Cardiac fibroblast (primary cell): ENCODE results near the gene LSR.
"Not testable (repeated sequence)": the region's sequence is repeated elsewhere in the genome, so short reads cannot be mapped to it uniquely, and the experiment has no call there.

ENCODE experiments used
- DNase-seq, 2 donors: peaks; one replicate each; pipeline versions ENCODE4 v3.0.0 to v3.0.0-alpha.2; 2010; ENCODE audit warnings: low read depth in 2 of 2
- H3K4me3 ChIP-seq, 2 donors: replicated peaks in 1 of 2; 1 replicate in 1 of 2; 2 replicates in 1 of 2; pipeline ENCODE4 v1.5.1; 2011; ENCODE audit warnings: low read depth in 2 of 2, low read length in 2 of 2, mild to moderate bottlenecking in 2 of 2, moderate library complexity in 1 of 2
- TF ChIP-seq, protein P1 (sequence below): IDR thresholded peaks from one replicate; pipeline ENCODE4 v1.5.1; 2011; ENCODE audit warnings: low read depth, mild to moderate bottlenecking, low read length, inconsistent platforms

LSR gene

DNA sequence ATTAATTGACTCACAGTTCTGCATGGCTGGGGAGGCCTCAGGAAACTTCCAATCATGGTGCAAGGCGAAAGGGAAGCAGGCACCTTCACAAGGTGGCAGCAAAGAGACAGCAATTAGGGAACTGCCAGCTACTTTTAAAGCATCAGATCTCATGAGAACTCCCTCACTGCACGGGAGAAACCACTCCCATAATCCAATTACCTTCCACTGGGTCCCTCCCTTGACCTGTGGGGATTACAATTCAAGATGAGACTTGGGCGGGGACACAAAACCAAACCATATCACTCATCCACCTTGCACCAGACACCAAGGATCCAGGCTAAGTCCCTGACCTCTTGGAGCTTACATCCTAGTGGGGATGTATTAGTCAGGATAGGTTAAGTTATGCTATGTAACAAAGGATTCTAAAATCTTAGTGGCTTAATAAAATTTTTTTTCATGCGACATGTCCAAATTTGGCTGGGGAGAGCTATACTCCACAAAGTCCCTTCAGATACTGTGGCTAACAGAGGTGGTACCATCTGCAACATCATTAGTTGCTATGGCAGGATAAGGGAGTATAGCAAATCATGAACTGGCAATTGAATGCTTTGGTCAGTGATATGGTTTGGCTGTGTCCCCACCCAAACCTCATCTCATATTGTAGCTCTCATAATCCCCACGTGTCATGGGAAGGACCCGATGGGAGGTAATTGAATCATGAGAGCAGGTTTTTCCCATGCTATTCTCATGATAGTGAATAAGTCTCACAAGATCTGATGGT lies 12.0 kb upstream of the LSR start:
- no peak for DNase-seq
- no peak overlapping the region for H3K4me3 ChIP-seq
- TF ChIP-seq, protein P1, sequence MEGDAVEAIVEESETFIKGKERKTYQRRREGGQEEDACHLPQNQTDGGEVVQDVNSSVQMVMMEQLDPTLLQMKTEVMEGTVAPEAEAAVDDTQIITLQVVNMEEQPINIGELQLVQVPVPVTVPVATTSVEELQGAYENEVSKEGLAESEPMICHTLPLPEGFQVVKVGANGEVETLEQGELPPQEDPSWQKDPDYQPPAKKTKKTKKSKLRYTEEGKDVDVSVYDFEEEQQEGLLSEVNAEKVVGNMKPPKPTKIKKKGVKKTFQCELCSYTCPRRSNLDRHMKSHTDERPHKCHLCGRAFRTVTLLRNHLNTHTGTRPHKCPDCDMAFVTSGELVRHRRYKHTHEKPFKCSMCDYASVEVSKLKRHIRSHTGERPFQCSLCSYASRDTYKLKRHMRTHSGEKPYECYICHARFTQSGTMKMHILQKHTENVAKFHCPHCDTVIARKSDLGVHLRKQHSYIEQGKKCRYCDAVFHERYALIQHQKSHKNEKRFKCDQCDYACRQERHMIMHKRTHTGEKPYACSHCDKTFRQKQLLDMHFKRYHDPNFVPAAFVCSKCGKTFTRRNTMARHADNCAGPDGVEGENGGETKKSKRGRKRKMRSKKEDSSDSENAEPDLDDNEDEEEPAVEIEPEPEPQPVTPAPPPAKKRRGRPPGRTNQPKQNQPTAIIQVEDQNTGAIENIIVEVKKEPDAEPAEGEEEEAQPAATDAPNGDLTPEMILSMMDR = no peak

- not testable (repeated sequence) for H3K4me3 ChIP-seq, DNase-seq
Observed at GRCh38 chr19:35239597-35239996, 9.2 kb upstream of the LSR start.

- H3K4me3 ChIP-seq = no peak overlapping the region
Observed at GRCh38 chr19:35240327-35240726, 8.5 kb upstream of the LSR start.

DNA sequence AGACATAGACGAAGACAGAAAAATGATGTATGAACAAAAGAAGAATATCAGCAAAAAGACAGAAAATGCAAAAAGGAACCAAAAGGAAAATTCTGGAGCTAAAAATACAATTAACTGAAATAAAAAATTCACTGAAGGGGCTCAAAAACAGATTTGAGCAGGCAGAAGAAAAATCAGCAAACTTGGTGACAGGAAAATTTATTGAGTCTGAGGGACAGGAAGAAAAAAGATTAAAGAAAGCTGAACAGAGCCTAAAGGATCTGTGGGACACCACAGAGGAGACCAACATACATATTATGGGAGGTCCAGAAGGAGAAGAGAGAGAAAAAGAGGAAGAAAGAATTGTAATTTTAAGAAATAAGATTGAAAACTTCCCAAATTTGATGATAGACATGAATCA lies 7.4 kb upstream of the LSR start:
- TF ChIP-seq, protein P1 = no peak
- no peak for DNase-seq

More at GRCh38 chr19:35240327-35240726, 8.5 kb upstream of the LSR start:
- TF ChIP-seq, protein P1 = no peak
- no peak for DNase-seq

DNA sequence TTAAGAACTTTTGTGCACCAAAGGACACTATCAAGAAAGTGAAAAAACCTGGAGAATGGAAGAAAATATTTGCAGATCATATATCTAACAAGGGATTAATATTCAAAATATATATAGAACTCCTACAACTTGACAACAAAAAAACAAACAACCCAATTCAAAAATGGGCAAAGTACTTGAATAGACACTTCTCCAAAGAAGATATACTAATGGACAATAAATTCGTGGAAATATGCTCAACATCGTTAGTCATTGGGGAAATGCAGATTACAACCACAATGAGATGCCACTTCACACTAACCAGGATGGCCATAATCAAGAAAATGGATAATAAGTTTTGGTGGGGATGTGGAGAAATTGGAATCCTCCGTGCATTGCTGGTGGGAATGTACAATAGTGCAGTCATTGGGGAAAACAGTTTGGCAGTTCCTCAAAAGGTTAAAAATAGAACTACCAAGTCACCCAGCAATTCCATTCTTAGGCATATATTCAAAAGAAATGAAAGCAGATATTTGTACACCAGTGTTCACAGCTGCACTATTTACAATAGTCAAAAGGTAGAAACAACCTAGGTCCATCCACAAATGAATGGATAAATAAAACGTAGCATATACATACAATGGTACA lies 2.2 kb upstream of the LSR start:
- TF ChIP-seq, protein P1 = no peak
- H3K4me3 ChIP-seq = no peak overlapping the region
- DNase-seq = no peak

More for the DNA sequence above, 7.4 kb upstream of the LSR start:
- no peak overlapping the region for H3K4me3 ChIP-seq

GRCh38 chr19:35247526-35248309 lies 1.1 kb upstream of the LSR start:
- TF ChIP-seq, protein P1 = no peak
- DNase-seq = no peak
- H3K4me3 ChIP-seq = peak overlapping the region in 1 of 2 donors; percentile 5
